CD4-positive, alpha-beta T cell (primary cell): ENCODE data around the gene GSG1L. TPM values are rescaled to one million over a fixed set of nuclear protein-coding genes. Genes with fewer than 3 reads are reported as not detected.

ENCODE experiments used
- ATAC-seq: fragments of 200-7000 bp; cut with Tn5 transposase; one replicate; pipeline ENCODE4 v1.10.0; 2022; ENCODE audit warnings: mild to moderate bottlenecking; ENCODE audit not compliant: poor library complexity
- CTCF ChIA-PET: fragments of 350-600 bp; sonication (Branson Sonifier 250); formaldehyde crosslinking; loops from one replicate; lab custom pipeline; 2021; ENCODE audit warnings: antibody characterized with exemption, inconsistent platforms; lab: Charles Lee
- POLR2A ChIA-PET: fragments of 350-600 bp; sonication (Branson Sonifier 250); formaldehyde crosslinking; loops from one replicate; lab custom pipeline; 2021; ENCODE audit warnings: antibody characterized with exemption, inconsistent platforms; lab: Charles Lee
- DNase-seq, 14 experiments: peaks; one replicate each; pipeline ENCODE4 v3.0.0-alpha.2; 2013 to 2020; ENCODE audit warnings: mixed read lengths in 2 of 14
- H3K27ac ChIP-seq, 2 donors: one replicate each; pipeline versions ENCODE4 v1.5.1 to v1.7.0; 2013; ENCODE audit warnings: low read length in 2 of 2, low read depth in 1 of 2, mild to moderate bottlenecking in 1 of 2
- H3K27me3 ChIP-seq, 2 experiments: 1 replicate in 1 of 2; 2 replicates in 1 of 2; pipeline versions ENCODE4 v1.6.1 to v1.7.0; 2013; ENCODE audit warnings: low read length in 2 of 2, control low read depth in 1 of 2, mild to moderate bottlenecking in 1 of 2, moderate library complexity in 1 of 2; ENCODE audit not compliant: insufficient read depth in 2 of 2, control insufficient read depth in 1 of 2
- H3K36me3 ChIP-seq: one replicate; pipeline ENCODE4 v1.6.1; 2013; ENCODE audit warnings: low read length, control low read depth; ENCODE audit not compliant: insufficient read depth
- H3K4me1 ChIP-seq: one replicate; pipeline ENCODE4 v1.6.1; 2013; ENCODE audit warnings: low read length, control low read depth; ENCODE audit not compliant: insufficient read depth
- H3K4me3 ChIP-seq: one replicate; pipeline ENCODE4 v1.5.1; 2013; ENCODE audit warnings: mild to moderate bottlenecking, low read length, moderate library complexity
- H3K9me3 ChIP-seq, 2 experiments: 1 replicate in 1 of 2; 2 replicates in 1 of 2; pipeline versions ENCODE4 v1.6.1 to v1.7.0; 2013; ENCODE audit warnings: low read length in 2 of 2, mild to moderate bottlenecking in 2 of 2, control low read depth in 1 of 2, moderate library complexity in 1 of 2; ENCODE audit not compliant: control insufficient read depth in 1 of 2, insufficient read depth in 1 of 2
- H3K27ac Mint-ChIP-seq: one replicate; pipeline ENCODE4 v1.8.0; 2020; ENCODE audit warnings: mixed read lengths
- H3K27me3 Mint-ChIP-seq: one replicate; pipeline ENCODE4 v1.8.0; 2021; ENCODE audit warnings: mixed read lengths
- H3K36me3 Mint-ChIP-seq: one replicate; pipeline ENCODE4 v1.8.0; 2021; ENCODE audit warnings: low read depth, mixed read lengths
- H3K4me1 Mint-ChIP-seq: one replicate; pipeline ENCODE4 v1.8.0; 2021; ENCODE audit warnings: low read depth, mixed read lengths
- H3K4me3 Mint-ChIP-seq: one replicate; pipeline ENCODE4 v1.8.0; 2020; ENCODE audit warnings: mild to moderate bottlenecking, mixed read lengths
- H3K9me3 Mint-ChIP-seq: one replicate; pipeline ENCODE4 v1.8.0; 2020; ENCODE audit warnings: mixed read lengths
- CTCF ChIP-seq: fragments of 200-600 bp; IDR thresholded peaks from one replicate; pipeline ENCODE4 v1.8.0; 2022; ENCODE audit warnings: antibody characterized with exemption, mild to moderate bottlenecking
- intact Hi-C, 2 experiments: fragments of 100-400 bp; cut with DNase I in 1 of 2; cut with micrococcal nuclease in 1 of 2; formaldehyde crosslinking; loops; one replicate each; pipeline versions ENCODE4 v1.15.1 to v1.9.0; 2023 to 2025; cut with DNase I, micrococcal nuclease
- total RNA-seq, 174 experiments: library from RNA in 2 of 174; stranded (reverse) in 2 of 174; gene quantifications; one replicate each; pipeline ENCODE4 v1.2.3 and lab custom pipeline; 2021 to 2026

Gene GSG1L
- total RNA-seq, 2 experiments from 2014 or later: not detected

- H3K9me3 Mint-ChIP-seq: no peaks in the 10 kb centered on the region
- CTCF ChIA-PET: no interaction called here
- Histone ChIP-seq H3K27ac (no peak overlapping the region), H3K36me3 (no peaks in the 10 kb centered on the region), H3K4me3 (no peak overlapping the region), H3K27me3 (no peaks in the 10 kb centered on the region), H3K4me1 (no peaks in the 10 kb centered on the region), H3K9me3 (no peaks in the 10 kb centered on the region)
- POLR2A ChIA-PET: no interaction called here
- H3K4me1 Mint-ChIP-seq: no peaks in the 10 kb centered on the region
- TF ChIP-seq CTCF: no peak
- H3K27me3 Mint-ChIP-seq: no peaks in the 10 kb centered on the region
- H3K27ac Mint-ChIP-seq: no peak overlapping the region
- ATAC-seq (no peak), DNase-seq (no peak)
- intact Hi-C loops: no loop called here
- no peak overlapping the region for H3K4me3 Mint-ChIP-seq
- H3K36me3 Mint-ChIP-seq: no peaks in the 10 kb centered on the region
Observed at GRCh38 chr16:28078261-28078660, 14.7 kb upstream of the GSG1L start.

GRCh38 chr16:28073836-28074235 is 10.3 kb upstream of the GSG1L start:
- ChIA-PET POLR2A (no interaction called here), CTCF (no interaction called here)
- Histone ChIP-seq H3K4me3 (no peak overlapping the region), H3K27ac (no peak overlapping the region), H3K9me3 (no peaks in the 10 kb centered on the region), H3K4me1 (no peaks in the 10 kb centered on the region), H3K36me3 (no peaks in the 10 kb centered on the region), H3K27me3 (no peaks in the 10 kb centered on the region)
- no peak for TF ChIP-seq CTCF
- Mint-ChIP-seq H3K36me3 (no peaks in the 10 kb centered on the region), H3K9me3 (no peaks in the 10 kb centered on the region), H3K4me1 (no peaks in the 10 kb centered on the region), H3K27me3 (peaks cover 5% of the 10 kb centered on the region), H3K4me3 (no peak overlapping the region), H3K27ac (no peak overlapping the region)
- ATAC-seq: no peak
- intact Hi-C loops: no loop called here
- DNase-seq: no peak

- no peaks in the 10 kb centered on the region for H3K9me3 Mint-ChIP-seq
- intact Hi-C loops: no loop called here
- no peak for TF ChIP-seq CTCF
- Histone ChIP-seq H3K4me3 (no peak overlapping the region), H3K9me3 (no peaks in the 10 kb centered on the region), H3K27me3 (no peaks in the 10 kb centered on the region), H3K27ac (no peak overlapping the region), H3K36me3 (no peaks in the 10 kb centered on the region), H3K4me1 (no peaks in the 10 kb centered on the region)
- no peaks in the 10 kb centered on the region for H3K36me3 Mint-ChIP-seq
- no peaks in the 10 kb centered on the region for H3K4me1 Mint-ChIP-seq
- H3K27ac Mint-ChIP-seq: no peak overlapping the region
- no peak for DNase-seq
- H3K4me3 Mint-ChIP-seq: no peak overlapping the region
- H3K27me3 Mint-ChIP-seq: peaks cover 5% of the 10 kb centered on the region
- CTCF ChIA-PET: no interaction called here
- ATAC-seq: no peak
- POLR2A ChIA-PET: no interaction called here
Observed at GRCh38 chr16:28072087-28072486, 8.6 kb upstream of the GSG1L start.
